Stimulated activated CD8-positive, alpha-beta memory T cell treated with anti-CD3 and anti-CD28 coated beads, Interleukin-4, amount 100 ng/mL, for 4 hours (primary cell): Measurements from ENCODE around the gene HRH4.
A peak's percentile ranks its signal among the peaks of the same experiment; 100 is the strongest.

Source experiments
- DNase-seq, 2 donors: peaks; one replicate each; pipeline ENCODE4 v3.0.0-alpha.2; 2020; ENCODE audit warnings: low read depth in 2 of 2, low spot score in 1 of 2

HRH4 gene

GRCh38 chr18:24460388-24460787 is at the start of gene HRH4:
Gene HRH4 (plus strand): TSS chr18:24460637. CDS start chr18:24460729, 92 bp downstream.
- no peak for DNase-seq

GRCh38 chr18:24413148-24413547 is 47.3 kb upstream of the HRH4 start:
- no peak for DNase-seq

GRCh38 chr18:24414349-24415003 is 46.0 kb upstream of the HRH4 start:
- DNase-seq, result no peak

DNA sequence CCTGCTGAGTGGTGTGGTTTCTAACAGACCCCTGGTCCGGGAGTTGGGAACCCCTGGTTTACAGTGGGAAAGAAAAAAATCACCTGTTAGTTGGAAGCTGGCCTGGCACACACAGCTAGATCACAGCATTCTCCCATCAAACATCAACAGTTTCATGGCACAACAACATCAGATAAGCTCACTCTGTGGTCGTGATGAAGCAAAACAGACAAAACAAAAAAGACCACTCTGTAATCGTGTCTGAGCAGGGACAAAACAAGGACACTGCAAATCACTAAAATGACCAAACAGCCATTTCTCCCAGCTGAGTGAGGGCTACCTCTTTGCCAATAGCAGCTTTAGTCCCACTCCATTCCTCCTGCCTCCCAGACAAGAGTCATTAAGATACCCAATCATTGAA is 43.0 kb upstream of the HRH4 start:
- no peak for DNase-seq

DNA sequence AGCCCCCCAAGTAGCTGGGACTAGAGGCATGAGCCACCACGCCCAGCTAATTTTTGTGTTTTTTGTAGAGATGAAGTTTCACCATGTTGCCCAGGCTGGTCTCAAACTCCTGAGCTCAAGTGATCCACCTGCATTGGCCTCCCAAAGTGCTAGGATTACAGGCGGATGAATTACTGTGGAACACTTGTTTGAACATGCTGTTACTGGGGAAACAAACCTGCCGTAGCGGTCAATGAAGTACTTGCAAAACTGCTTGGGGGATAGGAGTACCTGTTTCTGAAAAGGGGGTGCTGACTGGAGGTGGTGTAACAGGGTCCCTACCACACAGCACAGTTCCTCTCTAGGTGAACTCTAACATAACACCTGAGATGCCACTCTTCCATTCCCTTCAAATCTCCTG is 39.9 kb upstream of the HRH4 start:
- DNase-seq, result no peak

GRCh38 chr18:24421831-24422230 is 38.6 kb upstream of the HRH4 start:
- no peak for DNase-seq

DNA sequence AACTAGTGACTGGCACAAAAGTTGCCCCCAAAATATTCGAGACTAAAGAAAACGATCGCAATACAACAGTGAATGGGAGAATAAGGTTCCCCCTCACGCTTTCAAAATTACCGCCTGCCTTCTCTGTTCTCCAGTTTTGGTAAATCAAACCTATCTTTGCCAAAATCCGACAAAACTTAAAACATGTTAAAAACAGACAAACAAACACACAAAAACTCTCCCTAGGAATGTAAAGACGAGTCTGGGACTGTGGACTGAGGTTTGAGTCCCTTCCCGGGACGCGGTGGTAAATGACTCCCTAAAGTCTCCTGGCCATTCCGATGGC is 34.4 kb upstream of the HRH4 start:
- DNase-seq, result no peak

DNA sequence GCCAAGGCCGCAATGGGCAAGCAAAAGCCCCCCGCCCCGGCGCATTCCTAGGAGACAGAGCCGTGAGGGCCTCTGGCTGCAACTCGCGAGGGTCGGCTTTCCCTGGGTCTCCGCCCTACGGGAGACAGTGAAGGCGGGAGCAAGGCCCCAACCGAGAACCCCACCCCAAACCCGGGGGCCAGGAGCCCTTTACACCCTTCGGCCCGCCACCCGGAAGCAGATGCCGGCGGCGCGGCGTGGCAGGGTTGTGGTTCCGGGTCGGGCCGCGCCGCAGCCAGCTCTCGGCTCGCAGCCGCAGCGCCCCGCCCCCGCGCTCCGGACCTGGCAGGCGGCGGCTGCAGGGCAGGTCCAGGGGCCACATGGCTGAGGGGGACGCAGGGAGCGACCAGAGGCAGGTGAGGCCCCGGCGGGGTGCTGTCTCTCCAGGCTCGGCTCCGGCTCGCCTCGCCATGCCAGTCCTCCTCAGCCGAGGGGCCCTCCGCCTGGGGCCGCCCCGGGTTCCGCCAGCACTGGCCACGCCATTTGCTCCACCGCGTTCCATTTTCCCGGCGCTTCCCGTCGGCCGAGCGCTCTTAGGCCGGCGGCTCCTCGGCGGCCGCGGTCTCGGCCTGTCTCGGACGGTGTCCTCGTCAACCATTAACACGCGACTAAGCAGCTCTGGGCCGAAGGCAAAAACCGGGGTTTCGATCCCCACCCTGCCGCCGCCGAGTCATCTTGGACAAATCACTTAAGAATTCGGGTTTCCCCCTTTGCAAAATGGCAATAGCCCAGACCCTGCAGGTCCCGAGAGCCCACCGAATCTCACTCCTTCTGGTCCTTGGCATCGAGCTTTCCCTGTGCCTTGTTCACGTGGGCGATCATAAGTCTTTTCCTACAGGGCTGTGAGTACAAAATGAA is 33.8 kb upstream of the HRH4 start, which contains the start of gene IMPACT:
Gene IMPACT, plus strand, starts transcription at position 273 of the 897 bp plus-strand sequence. Its CDS starts 87 bp downstream, at position 360.
- peak; percentile 47 to 56 for DNase-seq

DNA sequence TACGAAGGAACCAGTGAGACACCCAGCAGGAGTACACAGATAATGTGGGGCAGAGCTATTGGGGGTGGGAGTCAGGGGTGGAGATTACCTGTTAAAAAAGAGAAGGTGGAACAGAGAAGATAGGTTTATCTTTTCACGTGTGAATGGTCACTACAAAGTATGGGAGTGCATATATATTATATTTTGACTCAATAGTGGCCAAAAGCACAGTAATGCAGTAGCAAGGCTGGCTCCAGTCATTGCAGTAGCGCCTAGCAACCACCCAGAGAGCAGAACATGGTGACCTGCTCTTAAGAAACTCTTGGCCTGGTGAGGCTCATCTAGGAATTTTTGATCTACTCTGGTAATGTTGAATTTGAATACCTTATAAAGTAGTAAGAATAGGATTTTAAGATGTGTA is 33.0 kb upstream of the HRH4 start:
- no peak for DNase-seq

DNA sequence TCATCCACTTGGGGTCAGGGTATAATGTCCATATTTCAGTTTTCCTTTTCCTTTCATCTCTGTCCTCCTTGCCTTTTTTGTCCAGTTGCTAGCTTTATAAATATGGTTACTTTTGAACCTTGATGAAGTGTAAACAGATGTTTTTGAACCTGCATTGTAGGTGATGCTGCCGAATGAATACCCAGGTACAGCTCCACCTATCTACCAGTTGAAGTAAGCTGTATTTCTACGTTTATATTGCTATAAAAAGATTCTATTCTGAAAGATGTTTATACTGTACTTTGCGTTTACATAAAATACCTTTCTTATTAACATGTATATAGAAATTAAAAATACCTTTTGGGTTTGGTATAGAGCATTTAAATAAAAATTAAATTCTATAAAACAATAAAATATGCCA is 31.7 kb upstream of the HRH4 start:
- DNase-seq, result no peak

DNA sequence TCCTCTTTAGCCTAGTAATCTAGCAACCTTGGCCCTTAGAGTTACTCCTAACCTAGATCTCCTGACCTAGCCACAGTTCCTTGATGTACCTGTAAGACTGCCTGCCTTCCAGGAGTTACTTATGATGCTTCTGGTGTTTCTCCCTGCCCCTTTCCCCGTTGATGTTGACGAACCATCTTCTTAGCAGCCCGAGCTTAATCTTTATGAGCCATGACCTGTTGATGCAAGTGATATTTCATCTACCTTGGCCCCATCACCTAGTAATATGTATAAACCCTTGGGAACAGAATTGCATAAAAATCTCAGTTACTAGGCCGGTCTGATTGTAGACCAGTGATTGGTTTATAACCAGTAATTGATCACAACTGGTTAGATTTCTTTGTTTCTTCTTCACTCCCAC is 31.2 kb upstream of the HRH4 start:
- no peak for DNase-seq

- DNase-seq, result no peak
Observed at GRCh38 chr18:24432618-24433017, 27.8 kb upstream of the HRH4 start.

DNA sequence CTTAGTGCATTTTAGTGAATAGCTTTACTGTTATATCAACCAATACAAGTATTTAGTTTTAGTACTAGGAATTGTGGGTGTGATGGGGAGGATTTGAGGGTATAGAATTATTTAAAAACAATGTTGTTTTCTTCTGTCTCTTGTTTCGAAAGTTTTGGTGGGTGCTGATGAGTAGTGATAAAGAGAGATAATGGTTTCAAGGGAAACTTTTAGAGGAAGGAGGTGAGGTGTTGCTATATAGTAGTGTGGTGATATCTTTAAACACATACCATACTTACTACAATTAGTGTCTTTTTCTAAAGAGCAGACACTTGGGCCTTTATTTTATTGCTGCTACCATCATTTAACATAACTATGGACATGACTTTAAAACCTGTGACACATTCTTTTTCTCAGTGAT is 23.5 kb upstream of the HRH4 start:
- no peak for DNase-seq

DNA sequence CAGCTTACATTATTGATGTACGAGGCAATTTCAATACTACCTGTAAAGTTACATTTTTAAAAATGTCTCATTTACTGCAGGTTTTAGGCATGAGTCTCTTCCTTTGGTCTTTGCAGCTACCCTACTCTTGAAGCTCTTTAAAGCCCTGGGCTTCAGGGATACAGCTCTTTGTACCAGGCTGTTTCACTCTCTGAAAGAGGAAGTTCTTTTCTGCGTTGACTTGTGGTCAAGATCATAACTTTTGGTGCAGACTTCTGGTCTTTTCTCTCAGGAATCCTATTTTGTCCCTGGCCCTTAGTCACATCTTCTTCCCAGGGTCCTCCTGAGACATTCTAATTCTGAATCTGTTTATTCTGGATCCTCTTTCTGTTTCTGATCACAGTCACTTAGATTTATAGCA is 16.6 kb upstream of the HRH4 start:
- no peak for DNase-seq

GRCh38 chr18:24446453-24446852 is 14.0 kb upstream of the HRH4 start:
- no peak for DNase-seq

DNA sequence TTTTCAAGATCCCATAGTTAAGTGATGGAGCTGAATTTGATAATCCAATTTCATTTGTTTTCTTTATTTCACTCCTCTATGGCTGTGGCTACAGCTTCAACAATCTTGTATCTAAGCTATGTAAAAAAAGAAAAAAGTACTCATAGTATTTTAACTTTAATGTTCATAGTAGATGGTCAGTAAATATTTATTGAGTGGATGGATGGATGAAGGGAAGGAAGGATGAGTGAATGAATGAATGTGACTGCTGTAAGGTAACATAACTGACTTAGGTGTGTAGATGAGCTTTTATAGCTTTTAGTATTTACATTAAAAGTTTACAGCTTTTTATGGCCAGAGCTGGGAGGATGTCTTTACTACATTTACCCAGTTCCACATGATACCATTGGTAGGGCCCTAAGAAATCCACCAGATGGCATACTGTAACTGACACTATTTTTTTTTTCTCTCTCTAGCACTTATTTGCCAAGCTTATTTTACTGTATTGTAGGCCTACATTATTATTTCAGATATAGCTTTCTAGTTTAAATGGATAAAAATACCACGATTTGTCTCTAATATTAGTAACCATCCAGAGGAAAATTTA is 13.4 kb upstream of the HRH4 start:
- no peak for DNase-seq

GRCh38 chr18:24447961-24448360 is 12.5 kb upstream of the HRH4 start:
- DNase-seq, result no peak

DNA sequence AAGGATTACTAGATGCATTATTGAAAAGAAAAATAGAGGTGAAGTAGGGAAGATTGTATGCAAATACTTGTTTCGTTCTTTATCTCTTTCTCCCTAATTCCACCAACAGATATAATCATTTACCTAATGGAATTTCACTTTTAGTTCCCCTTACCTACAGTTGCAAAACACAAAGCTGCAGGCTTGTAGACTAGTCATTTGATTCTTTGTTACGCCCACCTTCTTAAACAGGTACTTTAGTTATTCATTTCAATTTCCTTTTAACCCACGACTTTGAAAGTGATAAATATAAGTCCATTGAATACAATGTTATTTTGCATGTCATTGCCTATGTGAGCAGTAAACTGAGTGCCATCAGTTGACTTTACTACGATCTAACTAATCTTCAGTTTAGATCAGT is 3.9 kb upstream of the HRH4 start:
- DNase-seq, result no peak

GRCh38 chr18:24459772-24460171 is 665 bp upstream of the HRH4 start:
- DNase-seq, result no peak

DNA sequence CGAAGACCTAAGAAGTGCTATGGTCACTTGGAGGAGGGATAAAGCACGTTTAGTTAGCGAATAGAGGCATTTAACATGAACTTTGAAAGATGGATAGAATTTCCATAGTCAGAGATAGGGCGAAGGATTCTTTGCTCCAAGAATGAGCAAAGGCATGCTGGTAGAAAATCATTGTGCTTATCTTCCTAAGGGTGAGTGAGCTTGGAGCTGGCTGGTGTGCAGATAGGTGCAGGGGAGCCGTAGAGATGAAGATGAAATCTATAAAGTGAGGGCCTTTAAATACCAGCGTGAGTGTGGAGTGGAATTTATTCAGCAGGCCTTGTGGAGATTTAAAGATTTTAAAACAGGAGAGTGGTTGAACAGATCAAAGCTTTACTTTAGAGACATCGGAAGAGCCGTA is 1.6 kb downstream of the HRH4 start:
- DNase-seq, result no peak

- no peak for DNase-seq
Observed at GRCh38 chr18:24462838-24463775, 2.7 kb downstream of the HRH4 start.
